ENCODE results near the gene FLNC. TPM values are rescaled to one million over a fixed set of nuclear protein-coding genes. Genes with fewer than 3 reads are reported as not detected.

FLNC gene
- total RNA-seq, 4 donors from 2014 or later = 16.5 to 126 (median 105) TPM

DNA sequence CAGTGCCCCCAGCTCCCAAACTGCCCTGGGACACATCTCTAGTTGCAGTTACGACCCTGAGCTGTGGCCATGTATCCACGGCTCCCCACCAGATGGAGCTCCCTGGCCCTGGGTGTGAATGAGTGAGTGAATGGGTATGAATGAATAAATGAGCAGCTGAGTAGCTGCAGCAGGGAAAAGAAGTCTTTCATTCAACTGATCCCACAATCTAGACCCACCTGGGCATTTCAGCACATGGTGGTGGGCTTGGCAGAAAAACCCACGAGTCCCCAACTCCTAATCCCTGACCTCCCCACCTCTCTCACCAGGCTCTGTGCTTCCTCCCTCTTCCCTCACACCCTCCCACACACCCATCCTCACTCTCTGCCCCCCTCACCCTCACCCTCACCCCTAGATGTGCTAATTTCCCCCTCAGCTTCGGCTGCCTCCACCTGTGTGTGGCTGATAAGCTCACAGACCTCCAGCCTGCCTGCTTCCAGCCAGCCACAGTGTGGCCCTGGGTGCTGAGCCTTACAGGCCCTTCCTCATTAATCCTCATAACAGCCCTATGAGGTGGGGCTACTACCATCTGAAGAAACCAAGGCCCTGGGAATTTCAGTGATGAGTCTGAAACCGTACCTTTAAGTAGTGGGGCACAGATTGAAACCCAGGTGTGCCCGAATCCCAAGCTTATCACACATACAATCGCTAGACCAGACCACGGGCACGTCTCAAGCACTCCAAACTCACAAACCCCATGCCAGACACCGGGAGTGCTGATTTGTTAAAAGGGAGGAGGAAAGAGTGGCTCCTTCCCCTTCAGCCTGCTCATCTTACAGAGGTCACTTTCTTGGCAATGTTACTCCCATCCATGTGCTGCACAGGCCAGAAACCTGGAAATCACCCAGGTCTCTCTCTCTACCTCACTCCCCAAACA lies 30.2 kb downstream of the FLNC start:
- H3K4me1 ChIP-seq = peaks cover 12 to 34% of the 10 kb centered on the region in 2 donors
- DNase-seq = peak in 1 of 2 donors; percentile 55
- H3K27ac ChIP-seq = peak overlapping the region; percentile 72 to 84
- H3K27me3 ChIP-seq = no peaks in the 10 kb centered on the region
- intact Hi-C loops (cut with DNase I; ENCODE audit: low total_unique reads) = no loop called here
- no peaks in the 10 kb centered on the region for H3K36me3 ChIP-seq
- H3K4me3 ChIP-seq = no peak overlapping the region
- H3K9me3 ChIP-seq = no peaks in the 10 kb centered on the region
- no peak for TF ChIP-seq POLR2A (IDR thresholded peaks at IDR 0.05)
- TF ChIP-seq, protein P1, sequence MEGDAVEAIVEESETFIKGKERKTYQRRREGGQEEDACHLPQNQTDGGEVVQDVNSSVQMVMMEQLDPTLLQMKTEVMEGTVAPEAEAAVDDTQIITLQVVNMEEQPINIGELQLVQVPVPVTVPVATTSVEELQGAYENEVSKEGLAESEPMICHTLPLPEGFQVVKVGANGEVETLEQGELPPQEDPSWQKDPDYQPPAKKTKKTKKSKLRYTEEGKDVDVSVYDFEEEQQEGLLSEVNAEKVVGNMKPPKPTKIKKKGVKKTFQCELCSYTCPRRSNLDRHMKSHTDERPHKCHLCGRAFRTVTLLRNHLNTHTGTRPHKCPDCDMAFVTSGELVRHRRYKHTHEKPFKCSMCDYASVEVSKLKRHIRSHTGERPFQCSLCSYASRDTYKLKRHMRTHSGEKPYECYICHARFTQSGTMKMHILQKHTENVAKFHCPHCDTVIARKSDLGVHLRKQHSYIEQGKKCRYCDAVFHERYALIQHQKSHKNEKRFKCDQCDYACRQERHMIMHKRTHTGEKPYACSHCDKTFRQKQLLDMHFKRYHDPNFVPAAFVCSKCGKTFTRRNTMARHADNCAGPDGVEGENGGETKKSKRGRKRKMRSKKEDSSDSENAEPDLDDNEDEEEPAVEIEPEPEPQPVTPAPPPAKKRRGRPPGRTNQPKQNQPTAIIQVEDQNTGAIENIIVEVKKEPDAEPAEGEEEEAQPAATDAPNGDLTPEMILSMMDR (IDR thresholded peaks at IDR 0.05) = peak in 1 of 4 experiments; percentile 17

DNA sequence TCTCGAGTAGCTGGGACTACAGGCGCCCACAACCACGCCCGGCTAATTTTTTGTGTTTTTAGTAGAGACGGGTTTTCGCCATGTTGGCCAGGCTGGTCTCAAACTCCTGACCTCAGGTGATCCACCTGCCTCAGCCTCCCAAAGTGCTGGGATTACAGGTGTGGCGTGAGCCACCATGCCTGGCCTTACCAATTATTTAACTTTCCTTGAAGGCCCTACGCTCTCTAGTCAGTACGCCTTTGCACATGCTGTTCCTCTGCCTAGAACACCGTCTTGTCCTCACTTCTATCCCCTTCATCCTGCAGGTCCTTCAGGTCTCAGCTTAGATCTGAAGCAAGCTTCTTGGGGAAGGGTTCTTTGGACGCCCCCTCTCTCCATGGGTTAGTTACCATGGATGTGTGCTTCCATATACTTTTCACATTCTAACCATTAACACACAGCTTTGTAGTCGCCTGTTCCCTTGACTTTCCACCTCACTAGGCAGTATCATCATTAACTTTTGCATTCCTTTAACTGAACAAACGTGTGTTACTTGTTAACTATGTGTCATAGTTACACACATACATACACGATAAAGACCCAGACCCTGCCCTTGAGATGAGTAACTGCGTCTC lies 31.9 kb downstream of the FLNC start:
- peak overlapping the region; percentile 38 to 85 for H3K27ac ChIP-seq
- H3K36me3 ChIP-seq = no peaks in the 10 kb centered on the region
- no peak for DNase-seq
- no peaks in the 10 kb centered on the region for H3K27me3 ChIP-seq
- H3K9me3 ChIP-seq = no peaks in the 10 kb centered on the region
- peaks cover 12 to 31% of the 10 kb centered on the region in 2 donors for H3K4me1 ChIP-seq
- peak overlapping the region; percentile 58 to 94 for H3K4me3 ChIP-seq
- TF ChIP-seq, protein P1 (IDR thresholded peaks at IDR 0.05) = no peak
- no peak for TF ChIP-seq POLR2A (IDR thresholded peaks at IDR 0.05)
- intact Hi-C loops (cut with DNase I; ENCODE audit: low total_unique reads) = no loop called here

DNA sequence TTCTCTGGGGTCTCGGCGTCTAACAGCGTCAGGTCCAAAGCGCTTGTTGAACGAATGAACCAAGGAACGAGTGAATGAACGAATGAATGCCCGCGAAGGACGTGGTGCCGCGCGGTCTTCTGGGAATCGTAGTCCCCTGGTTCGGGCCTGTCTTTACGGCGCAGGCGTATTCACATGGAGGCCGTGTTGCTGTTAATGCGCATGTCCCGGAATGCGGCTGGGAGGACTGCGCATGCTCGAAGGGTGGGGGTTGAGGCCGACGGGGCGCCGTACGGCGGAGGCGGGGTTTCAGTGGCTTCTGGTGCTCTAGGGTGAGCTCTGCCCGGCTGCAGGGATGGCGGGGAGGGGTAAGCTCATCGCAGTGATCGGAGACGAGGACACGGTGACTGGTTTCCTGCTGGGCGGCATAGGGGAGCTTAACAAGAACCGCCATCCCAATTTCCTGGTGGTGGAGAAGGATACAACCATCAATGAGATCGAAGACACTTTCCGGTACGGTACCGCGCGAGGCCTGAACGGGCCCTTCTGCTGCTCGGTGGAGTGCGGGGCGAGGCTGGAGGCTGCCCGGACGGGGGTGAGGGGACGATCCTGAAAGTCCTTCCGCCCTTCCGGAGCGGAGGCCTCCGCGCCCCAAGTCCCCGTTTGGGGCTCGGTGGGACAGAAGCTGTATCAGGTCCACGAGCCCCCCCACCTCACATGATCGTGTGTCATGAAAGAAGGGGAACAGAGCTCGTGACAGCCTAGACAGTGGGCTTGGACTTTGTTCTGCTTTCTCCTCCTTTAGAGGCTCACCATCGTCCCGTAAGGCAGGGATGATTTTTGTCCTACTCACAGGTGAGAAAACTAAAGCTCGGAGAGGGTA lies 32.6 kb downstream of the FLNC start, which contains the start of gene ATP6V1F:
TSS of gene ATP6V1F (plus strand) at position 286 of the 862 bp plus-strand sequence. CDS start at position 335, 49 bp downstream.
- Histone ChIP-seq H3K27ac (peak within 1 kb of the TSS; percentile 61 to 85), H3K4me3 (peak within 1 kb of the TSS; percentile 58 to 94), H3K27me3 (no peaks in the 10 kb centered on the region), H3K4me1 (peaks cover 12 to 31% of the 10 kb centered on the region in 2 donors), H3K36me3 (no peaks in the 10 kb centered on the region), H3K9me3 (no peaks in the 10 kb centered on the region)
- TF ChIP-seq POLR2A (IDR thresholded peaks at IDR 0.05) = peak; percentile 70 to 76
- TF ChIP-seq, protein P1 (IDR thresholded peaks at IDR 0.05) = peak in 2 of 4 experiments; percentile 20 to 23
- intact Hi-C loops (cut with DNase I; ENCODE audit: low total_unique reads) = no loop called here
- DNase-seq = peak; percentile 97 to 99

DNA sequence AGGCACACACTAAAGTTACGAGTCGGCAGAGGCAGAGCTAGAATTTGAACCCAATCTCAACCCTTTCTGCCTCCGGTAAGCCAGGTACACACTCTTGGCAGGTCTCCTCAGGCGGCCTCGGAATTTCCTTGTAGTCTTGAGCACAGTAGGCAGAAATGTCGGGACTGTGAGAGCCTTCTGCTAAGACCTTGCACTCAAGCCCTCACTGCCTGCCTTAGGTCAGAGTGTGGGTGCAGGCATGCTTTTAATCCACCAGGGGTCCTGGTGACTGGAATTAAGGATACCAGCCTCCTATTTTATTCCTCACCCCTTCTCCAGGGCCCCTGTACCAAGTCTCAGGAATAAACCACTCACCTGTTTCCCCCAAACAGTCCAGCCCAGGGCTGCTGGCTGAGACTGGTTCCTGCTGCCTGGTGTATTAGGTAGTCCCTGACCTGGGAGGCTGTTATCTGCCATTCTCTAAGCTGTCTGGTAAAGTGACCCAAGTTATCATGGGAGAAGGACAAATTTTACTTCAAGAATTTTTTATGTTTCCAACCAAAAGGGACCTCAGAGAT lies 33.3 kb downstream of the FLNC start:
- H3K4me3 ChIP-seq = peak overlapping the region; percentile 58 to 94
- TF ChIP-seq, protein P1 (IDR thresholded peaks at IDR 0.05) = peak in 3 of 4 experiments; percentile 14 to 25 (median 23)
- TF ChIP-seq POLR2A (IDR thresholded peaks at IDR 0.05) = no peak
- DNase-seq = peak in 1 of 2 donors; percentile 17
- H3K9me3 ChIP-seq = no peaks in the 10 kb centered on the region
- peak overlapping the region; percentile 61 to 85 for H3K27ac ChIP-seq
- H3K4me1 ChIP-seq = peaks cover 12 to 31% of the 10 kb centered on the region in 2 donors
- no peaks in the 10 kb centered on the region for H3K27me3 ChIP-seq
- no peaks in the 10 kb centered on the region for H3K36me3 ChIP-seq
- intact Hi-C loops (cut with DNase I; ENCODE audit: low total_unique reads) = no loop called here

Measured in uterus (tissue), 4 donors.